Stimulated activated CD4-positive, alpha-beta T cell treated with anti-CD3 and anti-CD28 coated beads, Interleukin-4, amount 100 ng/mL, for 24 hours (primary cell): ENCODE measurements around the gene MKNK1.

Source experiments
- DNase-seq: peaks from one replicate; pipeline ENCODE4 v3.0.0-alpha.2; 2020

Gene MKNK1

DNA sequence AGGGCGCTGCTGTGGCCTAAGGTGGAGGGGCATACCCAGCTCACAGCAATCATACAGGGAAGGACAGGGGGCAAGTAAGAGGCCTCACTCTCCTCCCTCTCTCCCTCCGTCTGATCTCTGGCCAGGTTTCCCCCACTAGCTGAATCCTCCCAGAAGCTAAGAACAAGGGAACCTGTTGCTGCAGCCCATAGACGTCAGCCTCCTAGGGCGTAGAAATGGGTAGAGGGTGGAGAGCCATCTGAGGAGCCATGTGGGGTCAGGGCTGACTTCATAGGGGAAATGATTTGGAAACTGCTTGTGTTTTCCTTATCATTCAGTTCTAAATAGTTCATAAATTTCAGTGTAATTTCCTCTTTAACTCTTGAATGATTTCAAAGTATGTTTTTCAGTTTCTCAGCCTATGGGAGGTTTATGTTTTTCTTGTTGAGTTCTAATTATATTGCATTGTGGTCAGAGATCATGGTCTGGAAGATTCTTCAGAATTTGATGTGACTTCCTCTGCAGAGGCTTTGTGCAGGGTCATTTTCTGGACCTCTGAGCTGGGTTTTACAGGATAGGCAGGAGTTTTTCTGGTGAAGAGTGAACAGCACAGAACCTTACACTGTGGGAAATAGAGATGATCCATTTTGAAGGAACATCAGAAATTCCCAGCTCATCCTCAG, 14.8 kb upstream of the MKNK1 start:
- DNase-seq, result no peak

DNA sequence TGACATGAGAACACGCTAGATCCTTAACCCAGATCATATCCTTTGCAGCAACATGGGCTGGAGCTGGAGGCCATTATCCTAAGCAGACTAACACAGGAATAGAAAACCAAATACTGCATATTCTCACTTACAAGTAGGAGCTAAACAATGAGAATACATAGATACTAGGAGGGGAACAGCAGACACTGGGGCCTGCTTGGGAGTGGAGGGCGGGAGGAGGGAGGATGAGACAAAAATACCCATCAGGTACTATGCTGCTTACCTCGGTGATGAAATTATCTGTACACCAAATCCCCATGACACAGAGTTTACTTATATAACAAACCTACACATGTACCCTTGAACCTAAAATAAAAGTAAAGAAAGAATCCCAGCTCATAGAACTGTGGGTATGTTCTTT, 13.8 kb upstream of the MKNK1 start:
- DNase-seq, result no peak

DNA sequence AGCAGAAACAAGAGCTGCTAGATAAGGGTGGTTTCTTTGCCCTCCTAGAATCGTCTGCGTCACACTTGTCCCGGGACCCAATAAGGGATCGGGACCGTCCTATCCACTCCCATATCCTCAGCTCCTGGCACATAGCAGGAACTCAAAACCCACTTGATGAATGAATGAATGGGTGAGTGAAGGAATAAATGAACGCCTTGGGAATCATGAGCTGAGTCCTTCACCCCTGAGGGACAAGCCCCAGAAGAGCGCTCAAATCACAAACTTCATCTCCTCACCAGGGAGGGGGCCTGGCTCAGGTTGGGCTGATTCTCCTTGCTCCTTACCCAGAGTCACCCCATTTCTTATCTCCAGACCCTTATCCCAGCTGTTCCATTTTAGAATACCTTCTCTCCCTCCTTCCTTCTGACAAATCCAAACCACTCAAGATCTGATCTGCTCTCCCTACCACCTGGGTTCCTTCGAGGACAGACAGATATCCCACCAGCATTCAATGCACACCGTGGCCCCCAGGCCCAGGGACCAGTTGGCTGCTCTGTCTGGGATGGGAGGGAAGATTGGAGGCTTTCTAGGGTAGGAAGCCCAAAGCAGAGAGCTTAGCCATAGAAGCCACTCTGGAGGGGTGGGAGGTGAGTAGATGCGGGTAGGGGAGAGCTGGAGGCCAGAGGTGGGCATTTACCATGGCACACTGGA, 13.2 kb upstream of the MKNK1 start:
- DNase-seq, result no peak

DNA sequence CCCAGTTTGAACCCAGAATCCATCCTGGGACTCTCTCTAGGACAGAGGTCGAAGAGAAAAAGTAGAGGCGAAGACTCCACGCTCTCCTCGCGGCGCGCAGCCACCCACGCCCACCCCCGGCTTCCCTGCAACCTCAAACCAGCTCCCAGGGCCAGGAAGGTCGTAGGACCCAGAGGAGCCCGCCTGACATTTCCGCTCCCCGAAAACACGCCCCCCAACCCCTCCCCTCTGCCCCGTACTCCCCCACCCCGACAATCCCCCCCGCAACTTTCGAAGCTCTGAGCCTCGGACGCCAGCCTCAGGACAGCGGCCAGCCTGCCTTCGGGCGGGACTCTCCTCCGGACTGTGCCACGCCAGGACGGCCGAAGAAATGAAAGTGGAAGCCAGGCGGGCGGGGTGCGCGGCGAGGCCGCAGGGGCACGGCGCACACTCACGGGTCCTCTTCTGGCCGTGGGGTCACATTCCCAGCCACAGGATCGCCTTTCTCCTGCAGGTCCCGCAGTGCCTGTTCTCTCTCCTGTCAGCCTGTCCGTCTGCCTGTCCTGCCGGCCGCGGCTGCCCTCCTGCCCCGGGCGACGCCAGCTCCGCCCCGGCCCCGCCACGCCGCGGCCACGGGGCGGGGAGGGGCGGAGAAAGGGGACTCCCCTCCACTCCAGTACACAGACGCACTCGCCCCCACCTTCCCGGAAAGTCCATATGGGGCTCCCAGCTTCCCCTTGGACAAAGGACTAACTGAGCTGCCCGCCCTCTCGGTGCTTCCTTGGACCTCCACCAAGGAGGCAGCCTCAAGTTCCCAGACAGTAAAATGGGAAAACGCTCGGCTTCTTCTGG, 12.4 kb upstream of the MKNK1 start, which contains the start of gene MOB3C:
MOB3C (minus strand) TSS at position 535 of the 831 bp plus-strand sequence. CDS start 3,490 bp downstream, outside the sequence.
- peak; percentile 67 for DNase-seq

DNA sequence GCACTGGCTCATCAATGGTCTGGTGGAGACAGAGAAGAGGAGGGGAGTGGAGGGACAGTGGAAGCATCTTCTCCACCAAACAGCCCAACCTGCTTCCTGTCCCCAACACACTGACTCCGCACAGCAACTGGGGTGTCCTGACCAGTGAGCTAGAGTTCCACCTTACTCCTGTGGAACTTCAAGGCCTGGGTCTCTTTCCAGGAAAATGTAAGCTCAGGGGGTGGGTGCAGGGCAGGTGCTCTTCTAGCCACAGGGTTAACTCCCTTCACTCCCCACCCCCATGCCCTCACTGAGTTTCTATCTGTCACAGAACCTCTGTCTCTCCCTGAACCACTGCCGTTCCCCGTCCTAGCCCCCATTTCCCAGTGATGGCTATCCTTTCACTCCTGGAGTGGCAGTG, 11.7 kb upstream of the MKNK1 start:
- peak; percentile 9 for DNase-seq

DNA sequence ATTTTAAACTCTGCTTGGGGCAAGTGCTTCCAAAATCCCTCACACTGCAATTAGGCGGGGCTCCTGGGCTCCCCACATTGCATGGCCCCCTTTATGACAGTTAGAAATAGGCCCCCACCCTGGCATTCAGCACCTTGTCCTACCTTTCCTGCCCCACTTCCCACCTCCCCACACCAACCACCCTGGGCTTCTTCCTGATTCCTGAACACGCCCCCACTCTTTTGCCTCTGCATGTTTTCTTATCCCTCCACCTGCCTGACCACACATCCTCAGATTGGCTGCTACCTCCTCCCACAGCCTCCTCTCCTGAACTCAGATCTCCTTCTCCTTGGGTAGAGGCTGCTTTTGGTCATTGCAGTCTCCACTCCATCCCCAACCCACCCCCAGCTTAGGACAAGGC, 11.0 kb upstream of the MKNK1 start:
- no peak for DNase-seq

DNA sequence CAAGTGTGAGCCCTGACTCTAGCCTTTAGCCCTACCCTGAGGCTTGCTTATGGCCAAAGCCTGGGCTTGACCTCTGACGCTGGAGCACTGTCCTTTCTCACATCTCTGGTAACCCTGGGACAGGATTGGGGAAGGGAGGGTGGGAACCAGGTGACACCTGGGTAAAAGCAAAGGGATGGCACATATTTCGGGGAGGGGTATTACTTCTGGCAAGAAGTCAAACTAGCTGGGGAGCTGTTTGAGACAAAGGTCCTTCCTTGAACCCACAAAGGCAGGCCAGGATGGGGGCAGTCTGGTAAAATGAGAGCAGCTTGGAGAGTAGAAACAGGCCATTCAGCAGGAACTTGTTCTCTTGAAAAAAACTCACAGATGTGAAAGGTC, 10.5 kb upstream of the MKNK1 start:
- DNase-seq, result no peak

DNA sequence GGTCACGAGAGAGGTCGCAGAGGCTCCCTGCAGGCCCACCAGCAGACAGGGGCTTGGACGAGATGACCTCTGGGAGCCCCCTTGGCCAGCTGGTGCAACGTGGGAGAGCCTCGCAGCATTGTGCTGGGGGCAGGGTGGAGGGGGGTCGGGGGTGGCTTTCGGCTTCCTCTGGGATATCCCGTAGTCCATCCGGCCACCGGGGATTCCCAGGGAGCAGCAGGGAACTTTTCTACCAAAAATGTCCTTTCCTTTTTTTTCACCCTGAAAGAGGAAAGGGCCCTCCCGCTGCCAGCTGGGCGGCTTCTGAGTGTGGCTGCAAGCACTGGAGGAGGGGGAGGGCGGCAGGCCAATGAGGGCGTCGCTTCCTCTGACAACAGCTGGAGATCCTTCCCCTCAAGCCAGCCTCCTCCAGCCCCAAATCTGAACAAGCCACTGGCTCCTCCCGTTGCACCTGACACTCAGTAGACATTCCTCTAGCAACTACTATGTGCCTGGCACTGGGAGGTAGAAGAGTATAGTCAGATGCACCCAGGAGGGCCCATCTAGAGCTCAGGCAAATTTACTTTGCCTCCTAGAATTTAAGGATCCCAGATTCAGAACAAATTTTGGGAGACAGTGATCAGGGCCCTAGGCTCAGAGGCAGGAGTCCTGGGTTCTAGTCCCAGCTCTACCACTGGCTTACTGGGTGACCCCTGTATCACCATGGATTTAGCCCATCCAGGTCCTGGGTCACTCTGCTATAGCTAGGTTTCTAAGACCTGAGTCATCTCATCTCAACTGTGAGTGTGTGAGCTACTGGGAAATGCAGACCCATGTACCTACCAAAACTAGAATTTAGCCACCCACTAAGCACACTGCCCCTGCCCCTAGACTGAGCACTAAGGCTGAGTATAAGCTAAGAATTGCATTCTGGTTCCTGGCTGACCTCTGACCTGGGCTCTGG, 9.9 kb upstream of the MKNK1 start:
- DNase-seq, result peak; percentile 33

DNA sequence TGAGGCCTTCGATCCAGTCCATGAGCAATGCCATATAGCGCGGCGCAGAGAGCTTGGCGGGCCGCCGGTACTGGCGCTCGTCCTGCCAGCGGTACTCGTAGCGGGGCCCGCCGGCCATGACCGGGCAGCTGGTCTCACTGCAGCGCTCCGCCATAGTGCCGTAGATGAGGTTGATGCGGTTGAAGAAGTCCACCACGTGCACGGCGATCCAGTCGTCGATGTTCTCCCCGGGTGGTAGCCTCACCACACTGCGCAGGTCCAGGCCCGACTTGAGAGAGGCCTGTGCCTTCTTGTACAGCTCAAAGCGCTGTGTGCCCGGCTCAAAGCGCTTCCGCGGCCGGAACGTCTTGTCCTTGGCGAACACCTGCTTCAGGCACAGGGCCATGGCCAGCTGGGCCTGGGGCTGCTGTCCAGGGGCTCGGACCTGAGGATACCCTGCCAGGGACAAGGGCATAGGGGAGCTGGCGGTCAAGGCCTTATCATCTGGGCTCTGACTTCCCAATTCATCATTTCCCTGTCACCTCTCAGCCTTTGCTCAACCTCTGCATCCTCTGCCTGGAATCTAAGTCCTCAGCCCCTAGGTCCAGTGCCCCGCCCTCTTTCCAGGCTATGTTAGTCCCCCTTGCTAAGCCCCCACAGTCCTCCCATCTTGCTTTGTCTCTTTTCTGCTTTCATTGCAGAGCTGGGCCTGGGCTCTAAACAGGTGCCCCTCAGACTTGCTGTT, 9.0 kb upstream of the MKNK1 start:
- no peak for DNase-seq

DNA sequence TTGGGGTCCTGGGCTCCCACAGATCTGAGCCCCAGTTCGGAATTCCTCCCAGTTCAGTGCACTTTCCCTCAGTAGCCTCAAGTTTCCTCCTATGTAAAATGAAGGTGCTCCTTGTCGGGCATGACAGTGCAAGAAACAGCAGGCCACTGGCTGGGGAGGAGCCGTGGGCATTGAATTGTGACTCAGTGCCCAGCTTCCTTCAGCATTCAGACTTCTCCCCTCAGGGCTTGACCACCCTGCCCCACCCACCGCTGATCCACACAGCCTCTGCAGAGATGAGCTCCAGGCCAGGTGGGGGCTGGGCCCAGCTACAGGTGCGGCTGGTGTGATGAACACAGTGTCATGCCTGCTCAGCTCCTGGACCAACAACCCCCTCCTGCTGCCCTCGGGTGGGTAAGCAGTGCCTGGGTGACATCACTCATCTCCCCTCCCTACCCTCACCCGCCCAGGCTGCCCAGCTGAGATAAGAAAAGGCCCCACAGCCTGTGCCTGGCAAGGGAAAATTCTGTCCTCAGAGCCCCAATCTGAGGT, 7.7 kb upstream of the MKNK1 start:
- no peak for DNase-seq

DNA sequence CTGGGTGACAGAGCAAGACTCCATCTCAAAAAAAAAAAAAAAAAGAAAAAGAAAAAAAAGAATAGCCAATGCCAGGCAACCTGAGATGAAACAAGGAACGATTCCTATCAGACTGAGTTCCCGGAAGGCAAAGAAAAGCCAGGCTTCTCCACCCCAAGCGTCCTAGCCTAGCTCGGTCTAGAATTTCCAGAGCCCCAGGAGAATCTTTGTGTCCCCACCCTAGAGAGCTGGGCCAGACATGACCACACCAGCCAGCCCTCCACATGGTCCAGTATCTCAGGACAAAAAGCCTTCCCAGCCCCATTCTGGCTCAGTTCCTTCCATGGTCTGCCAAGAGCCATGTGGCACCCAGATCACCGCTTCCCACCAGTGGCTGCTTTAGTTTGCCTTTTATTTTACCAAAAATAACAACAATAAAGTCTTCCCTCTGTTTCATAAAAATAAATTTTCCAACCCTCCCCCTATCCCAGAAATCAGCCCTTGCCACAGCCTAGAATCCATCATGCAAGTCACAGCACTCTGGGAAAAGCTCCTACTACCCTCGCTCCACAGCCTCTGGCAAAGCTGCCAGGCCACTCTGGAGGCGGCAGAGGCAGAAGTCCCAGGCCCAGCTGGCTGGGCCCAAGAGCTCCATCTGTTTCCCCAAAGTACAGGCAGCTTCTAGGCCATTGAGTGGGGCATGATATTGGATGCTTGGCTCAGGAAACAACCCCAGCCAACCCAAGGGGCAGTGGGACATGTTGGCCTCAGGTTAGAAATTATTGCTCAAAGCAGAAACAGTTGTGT, 3.5 kb upstream of the MKNK1 start:
- DNase-seq, result no peak

DNA sequence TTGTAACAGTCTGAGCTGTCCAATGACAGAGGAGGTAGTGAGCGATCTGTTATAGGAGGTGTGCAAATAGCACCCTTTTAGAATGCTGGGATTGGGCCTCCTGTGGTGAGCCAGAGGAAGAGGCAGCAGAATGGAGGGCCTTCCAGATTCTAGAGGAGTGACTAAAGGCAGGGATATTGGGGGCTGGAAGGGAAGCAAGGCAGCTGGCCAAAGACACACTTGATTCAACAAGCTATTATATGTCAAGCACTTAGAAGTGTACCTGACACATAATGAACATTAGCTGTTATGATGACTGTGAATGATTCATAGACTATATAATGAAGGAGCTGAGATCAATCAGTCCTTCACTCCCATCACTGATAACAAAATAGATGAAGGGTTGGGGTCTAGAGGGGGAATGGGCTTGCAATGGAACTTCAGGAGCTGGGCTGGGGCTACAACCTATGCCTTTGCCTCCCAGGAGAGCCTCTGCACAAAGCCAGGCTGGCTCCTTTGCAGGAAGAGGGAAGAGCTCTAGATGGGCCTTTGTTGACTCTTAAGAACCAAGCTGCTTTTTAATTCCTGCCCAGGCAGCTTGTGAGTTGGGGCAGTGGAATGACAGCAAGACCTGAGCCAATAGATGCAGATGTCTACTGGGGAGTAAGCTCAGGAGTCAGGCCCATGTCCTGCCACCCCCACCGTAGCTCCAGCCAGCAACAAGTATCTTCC, 2.3 kb upstream of the MKNK1 start:
- DNase-seq, result no peak

DNA sequence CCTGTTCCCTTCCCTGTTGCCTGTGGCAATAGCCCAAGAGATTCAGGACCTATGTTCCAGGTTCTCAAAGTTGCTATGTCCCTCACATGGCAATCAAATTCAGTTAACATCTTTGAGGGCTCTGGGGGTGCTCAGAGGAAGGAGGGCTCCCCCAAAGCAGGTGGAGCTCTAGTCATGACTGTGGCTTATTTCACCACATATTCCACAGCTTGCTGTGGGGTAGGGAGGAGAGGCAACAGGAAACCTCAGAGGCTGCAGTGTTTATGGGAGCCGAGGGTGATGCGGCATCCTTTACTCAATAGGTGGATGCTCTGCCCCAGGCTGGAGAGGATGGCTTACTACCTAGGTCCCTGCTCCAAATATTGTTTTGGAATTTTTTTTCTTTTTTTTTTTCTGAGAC, 1.2 kb upstream of the MKNK1 start:
- no peak for DNase-seq

DNA sequence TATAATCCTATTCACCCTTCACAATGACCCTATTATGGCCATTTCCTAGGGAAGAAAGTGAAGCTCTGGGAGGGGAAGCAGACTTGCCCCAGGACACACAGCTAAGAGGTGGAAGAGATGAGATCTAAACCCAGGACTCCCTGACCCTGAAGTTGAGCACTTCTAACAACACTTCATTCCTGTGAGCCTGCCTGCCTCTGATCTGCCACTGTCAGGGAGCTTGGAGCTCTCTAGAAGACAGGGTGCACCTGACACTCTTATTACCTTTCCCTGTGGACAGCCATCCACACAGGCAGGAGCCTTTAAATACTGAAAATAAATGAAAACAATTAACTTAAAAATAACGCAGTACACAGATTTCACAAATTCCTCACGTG, 599 bp downstream of the MKNK1 start:
- no peak for DNase-seq

DNA sequence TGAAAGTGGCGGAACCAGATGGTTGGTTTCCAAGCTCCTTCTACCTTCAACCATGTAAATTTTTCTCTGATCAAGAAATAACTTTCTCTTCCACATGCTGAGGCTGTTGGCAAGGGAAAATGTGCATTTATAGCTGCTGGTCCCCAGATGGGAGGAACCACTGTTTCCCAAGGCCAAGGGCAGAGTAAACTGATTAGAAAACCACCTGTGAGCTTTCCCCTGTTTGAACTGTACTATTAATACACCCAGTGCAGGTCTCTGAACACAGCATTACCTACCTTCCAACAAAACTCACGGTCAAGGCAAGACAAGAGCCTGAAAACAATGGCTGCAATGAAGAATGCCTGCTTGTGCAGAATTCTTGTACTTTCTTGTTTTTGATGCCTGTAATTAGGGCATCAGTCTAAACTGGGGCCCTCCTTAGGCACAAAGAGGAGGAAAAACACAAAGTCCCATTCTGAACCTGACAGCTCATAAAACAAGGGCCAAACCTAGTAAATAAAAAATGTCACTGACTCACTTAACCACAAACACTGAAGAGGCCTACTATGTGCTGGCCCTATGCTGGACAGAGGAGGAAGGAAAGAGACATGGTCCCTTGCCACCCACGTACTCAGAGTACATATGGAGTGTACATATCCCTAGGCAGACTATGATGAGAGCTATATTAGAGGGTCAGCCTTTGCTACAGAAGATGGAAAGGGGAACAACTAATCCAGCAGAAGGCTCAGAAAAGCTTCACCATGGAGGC, 2.6 kb downstream of the MKNK1 start:
- DNase-seq, result no peak

DNA sequence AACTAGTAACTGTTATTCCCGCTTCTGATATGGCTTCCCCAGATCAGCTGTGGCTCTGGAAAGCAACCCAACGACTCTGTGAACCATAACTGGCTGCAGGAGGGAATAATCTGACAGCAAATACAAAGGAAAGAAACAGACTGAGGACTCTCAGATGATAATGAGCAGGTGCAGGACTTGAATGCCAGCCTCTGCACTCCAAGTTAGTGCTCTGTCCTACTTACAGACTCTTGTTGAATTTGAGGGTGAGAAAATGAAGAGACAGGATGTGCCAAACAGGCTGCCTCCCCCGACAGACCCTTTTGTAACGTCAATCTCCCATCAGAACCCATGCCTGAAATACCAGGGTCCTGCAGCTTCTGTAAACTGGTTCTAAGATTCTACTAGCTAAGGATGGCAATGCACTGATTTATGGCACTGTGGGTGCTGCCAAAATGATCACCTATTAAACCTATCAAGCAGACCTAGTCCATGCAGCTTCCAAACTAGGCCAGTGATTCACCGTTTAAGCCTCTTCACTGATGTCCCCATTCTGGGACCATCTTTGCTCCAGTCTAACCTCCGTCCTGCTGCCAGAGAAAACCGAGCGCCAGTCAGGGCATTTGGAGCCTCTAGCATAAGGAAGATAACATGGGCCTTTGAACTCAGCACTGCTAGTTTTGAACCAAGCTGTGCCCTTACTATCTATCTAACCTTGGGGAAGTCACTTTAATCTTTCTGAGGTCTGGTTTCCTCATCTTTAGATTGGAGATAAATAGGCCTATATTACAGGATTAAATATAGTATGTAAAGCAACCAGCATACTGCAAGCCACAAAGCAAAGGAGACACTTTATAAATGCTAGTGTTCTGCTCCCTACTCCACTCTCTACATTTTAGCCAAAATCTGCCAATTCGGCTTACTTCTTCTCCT, 4.8 kb downstream of the MKNK1 start:
- no peak for DNase-seq

DNA sequence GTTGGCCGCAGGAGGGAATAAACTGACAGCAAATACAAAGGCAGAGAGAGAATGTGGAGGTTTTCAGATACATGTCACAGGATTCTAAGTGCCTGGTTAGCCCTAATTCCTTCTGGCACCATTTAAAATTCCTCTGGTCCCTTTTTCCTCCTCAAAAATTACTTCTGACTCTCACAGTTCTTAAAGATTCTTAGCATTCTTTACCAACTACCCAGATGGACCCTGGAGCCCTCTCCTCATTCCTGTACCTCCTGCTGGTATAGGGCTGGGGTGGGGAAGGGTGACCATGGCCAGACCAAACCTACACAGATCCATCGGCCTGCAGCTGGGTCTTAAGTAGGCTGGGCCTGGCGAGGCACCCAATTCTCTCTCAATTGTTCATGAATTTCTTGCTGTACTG, 7.2 kb downstream of the MKNK1 start:
- DNase-seq, result no peak

DNA sequence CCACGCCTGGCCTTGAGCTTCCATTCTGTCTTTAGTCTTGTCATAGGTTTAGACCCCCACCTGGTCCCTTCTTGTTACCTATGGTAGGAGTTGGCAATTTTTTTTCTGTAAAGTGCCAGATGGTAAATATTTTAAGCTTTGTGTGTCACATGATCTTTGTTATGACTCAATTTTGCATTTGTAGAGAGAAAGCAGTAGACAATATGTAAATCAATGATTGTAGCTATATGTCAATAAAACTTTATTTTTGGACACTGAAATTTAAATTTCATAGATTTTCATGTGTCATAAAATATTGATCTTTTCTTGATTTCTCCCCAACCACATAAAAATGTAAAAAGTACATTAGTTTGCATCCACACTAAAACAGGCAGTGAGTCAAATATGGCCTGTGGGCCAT, 8.0 kb downstream of the MKNK1 start:
- no peak for DNase-seq
